K562 (cell line): ENCODE results near the gene ATF3. TPM values are rescaled to one million over a fixed set of nuclear protein-coding genes. Genes with fewer than 3 reads are reported as not detected.

ENCODE experiments used
- CEBPG ChIP-seq, 3 experiments: fragments of 200-800 bp in 1 of 3; sonication (Bioruptor generic) in 1 of 3; sonication (generic) in 1 of 3; formaldehyde crosslinking in 1 of 3; IDR thresholded peaks in 2 of 3; conservative IDR thresholded peaks in 1 of 3; 2 replicates each; pipeline versions ENCODE4 v1.6.1 to v1.8.0; 2016 to 2022; ENCODE audit warnings: missing compliant biosample characterization in 2 of 3, missing genetic modification characterization in 2 of 3, mild to moderate bottlenecking in 1 of 3, missing genetic modification reagents in 1 of 3
- FOS ChIP-seq: IDR thresholded peaks from 3 replicates; pipeline ENCODE4 v1.6.1; 2011; ENCODE audit not compliant: insufficient read length; ENCODE audit errors: extremely low read depth
- FOXA1 ChIP-seq: fragments of 450-650 bp; IDR thresholded peaks from 2 replicates; pipeline ENCODE4 v1.6.1; 2016; ENCODE audit warnings: mild to moderate bottlenecking, borderline replicate concordance
- GABPA ChIP-seq: fragments of 200-800 bp; sonication (Bioruptor generic); conservative IDR thresholded peaks from 2 replicates; pipeline ENCODE4 v1.6.1; 2016; ENCODE audit warnings: low read depth, missing genetic modification characterization, missing compliant biosample characterization
- HDAC2 ChIP-seq: fragments of 450-650 bp; IDR thresholded peaks from 2 replicates; pipeline ENCODE4 v1.6.1; 2016; ENCODE audit warnings: mild to moderate bottlenecking
- MAZ ChIP-seq, 2 experiments: fragments of 450-650 bp in 1 of 2; sonication (generic) in 1 of 2; formaldehyde crosslinking; IDR thresholded peaks in 1 of 2; conservative IDR thresholded peaks in 1 of 2; 2 replicates each; pipeline versions ENCODE4 v1.4.0 to v1.5.0; 2020; ENCODE audit warnings: mild to moderate bottlenecking in 1 of 2, missing genetic modification reagents in 1 of 2
- MXI1 ChIP-seq: IDR thresholded peaks from 2 replicates; pipeline ENCODE4 v1.6.1; 2011; ENCODE audit warnings: low read depth, mild to moderate bottlenecking, improper control_type of control experiment, low read length
- NR3C1 ChIP-seq: sonication (generic); formaldehyde crosslinking; IDR thresholded peaks from 2 replicates; pipeline ENCODE4 v1.8.1; 2022; ENCODE audit warnings: missing genetic modification reagents
- RBM22 ChIP-seq: fragments of 200-400 bp; formaldehyde crosslinking; IDR thresholded peaks from 2 replicates; pipeline ENCODE4 v1.6.1; 2018; ENCODE audit warnings: low read length, low read depth; ENCODE audit not compliant: poor library complexity, severe bottlenecking
- TBL1XR1 ChIP-seq, 2 experiments: IDR thresholded peaks; 2 replicates each; pipeline ENCODE4 v1.6.1; 2012; ENCODE audit warnings: improper control_type of control experiment in 2 of 2, low read length in 2 of 2, mild to moderate bottlenecking in 1 of 2
- ZBTB1 ChIP-seq: sonication (generic); formaldehyde crosslinking; IDR thresholded peaks from 2 replicates; pipeline ENCODE4 v1.8.1; 2023; ENCODE audit warnings: missing genetic modification reagents, low read depth, mild to moderate bottlenecking, borderline replicate concordance
- ZBTB7A ChIP-seq: IDR thresholded peaks from 2 replicates; pipeline ENCODE4 v1.6.1; 2011; ENCODE audit warnings: low read depth, mild to moderate bottlenecking, low read length, moderate library complexity, borderline replicate concordance; ENCODE audit not compliant: control insufficient read depth
- ZNF282 ChIP-seq: sonication (generic); formaldehyde crosslinking; IDR thresholded peaks from 2 replicates; pipeline ENCODE4 v1.8.1; 2023; ENCODE audit warnings: missing genetic modification reagents
- ZNF589 ChIP-seq: fragments of 200-800 bp; sonication (Bioruptor generic); IDR thresholded peaks from 2 replicates; pipeline ENCODE4 v1.6.1; 2016; ENCODE audit warnings: low read depth, missing genetic modification characterization, missing compliant biosample characterization
- polyA plus RNA-seq, 8 experiments: library from polyadenylated mRNA; depleted of rRNA in 4 of 8; stranded (reverse) in 5 of 8; unstranded in 3 of 8; fragments of >200 nt; fragmentation: Nextera tagmentation in 2 of 8; fragmentation: Illumina TruSeq in 1 of 8; extraction: Ambion mirVana in 2 of 8; extraction: Trizol in 1 of 8; gene quantifications; 2 replicates each; pipeline versions ENCODE4 v1.2.1 to v1.2.3, GENCODE V29; 2011 to 2014; ENCODE audit warnings: inconsistent platforms in 1 of 8, missing spikeins in 1 of 8
- total RNA-seq, 7 experiments: library from RNA; depleted of rRNA in 6 of 7; stranded (reverse); fragments of >200 nt in 6 of 7; fragmentation: Illumina TruSeq in 2 of 7; extraction: Trizol in 2 of 7; gene quantifications; 2 replicates each; pipeline versions ENCODE4 v1.2.1 to v1.2.3, GENCODE V29; 2011 to 2021; ENCODE audit warnings: low replicate concordance in 1 of 7
- TF ChIP-seq, protein P1 (sequence below): fragments of 250-450 bp; sonication (Bioruptor Pico); IDR thresholded peaks from 2 replicates; pipeline ENCODE4 v1.5.0; 2021; ENCODE audit warnings: mild to moderate bottlenecking, borderline replicate concordance
- TF ChIP-seq, protein P2 (sequence below), 2 experiments: IDR thresholded peaks in 1 of 2; conservative IDR thresholded peaks in 1 of 2; 2 replicates each; pipeline ENCODE4 v1.6.1; 2016; ENCODE audit warnings: low read depth in 2 of 2, mild to moderate bottlenecking in 1 of 2, missing compliant biosample characterization in 1 of 2, missing genetic modification characterization in 1 of 2, moderate library complexity in 1 of 2
- TF ChIP-seq, protein P3 (sequence below), 2 experiments: IDR thresholded peaks; 2 replicates each; pipeline ENCODE4 v1.6.1; 2012; ENCODE audit warnings: improper control_type of control experiment in 2 of 2, low read depth in 2 of 2, low read length in 2 of 2, borderline replicate concordance in 1 of 2

ATF3 gene
- total and polyA plus RNA-seq, 9 of the 15 experiments (the other 6 are each of a cell fraction or from before 2014, with no cell fraction given): 3.5 to 28.2 (median 19.8) TPM

DNA sequence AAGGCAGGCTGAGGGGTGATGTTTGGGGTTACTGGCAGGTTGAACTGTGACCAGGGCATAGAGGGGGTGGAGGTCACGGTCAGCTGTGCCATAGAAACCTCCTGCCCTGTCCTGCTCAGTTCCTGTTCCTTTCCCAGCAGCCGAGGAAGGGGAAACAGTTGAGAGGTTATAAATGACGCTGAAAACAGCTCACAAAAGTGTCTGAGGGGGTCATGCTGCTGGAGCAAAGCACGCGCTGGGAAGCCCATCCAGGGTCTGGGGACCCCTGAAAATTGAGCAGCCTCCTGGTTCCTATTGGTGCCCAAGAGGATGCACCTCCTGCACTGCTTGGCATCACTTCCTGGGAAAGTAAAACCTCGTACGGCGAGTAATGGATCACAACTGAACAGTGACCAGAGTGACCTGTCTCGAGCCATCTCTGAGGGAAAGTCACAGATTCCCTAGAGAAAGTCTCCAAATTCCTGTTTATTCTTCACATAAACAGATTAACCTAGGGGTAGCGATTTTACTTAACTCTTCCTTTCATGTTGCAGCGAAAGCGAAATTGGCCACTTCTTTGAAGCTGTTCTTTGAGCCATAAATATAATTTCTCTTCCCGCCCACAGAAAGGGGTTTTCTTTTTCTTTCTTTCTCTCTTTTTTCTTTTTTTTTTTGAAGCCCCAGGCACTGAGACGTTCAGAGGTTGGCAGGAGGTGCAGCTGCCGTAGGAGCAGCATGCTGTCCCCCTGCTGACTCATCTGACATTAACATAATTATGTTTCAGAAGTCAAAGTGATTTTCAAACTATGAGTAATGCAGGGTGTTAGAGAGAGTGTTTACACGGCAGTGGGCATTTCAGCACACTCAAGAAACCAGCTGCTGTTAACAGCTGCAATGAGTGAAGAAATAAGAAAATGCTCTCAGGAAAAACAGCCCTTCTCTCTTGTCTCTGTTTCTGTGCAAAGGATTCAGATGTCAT, 41.8 kb upstream of the ATF3 start (continued):
- TF ChIP-seq, protein P1, sequence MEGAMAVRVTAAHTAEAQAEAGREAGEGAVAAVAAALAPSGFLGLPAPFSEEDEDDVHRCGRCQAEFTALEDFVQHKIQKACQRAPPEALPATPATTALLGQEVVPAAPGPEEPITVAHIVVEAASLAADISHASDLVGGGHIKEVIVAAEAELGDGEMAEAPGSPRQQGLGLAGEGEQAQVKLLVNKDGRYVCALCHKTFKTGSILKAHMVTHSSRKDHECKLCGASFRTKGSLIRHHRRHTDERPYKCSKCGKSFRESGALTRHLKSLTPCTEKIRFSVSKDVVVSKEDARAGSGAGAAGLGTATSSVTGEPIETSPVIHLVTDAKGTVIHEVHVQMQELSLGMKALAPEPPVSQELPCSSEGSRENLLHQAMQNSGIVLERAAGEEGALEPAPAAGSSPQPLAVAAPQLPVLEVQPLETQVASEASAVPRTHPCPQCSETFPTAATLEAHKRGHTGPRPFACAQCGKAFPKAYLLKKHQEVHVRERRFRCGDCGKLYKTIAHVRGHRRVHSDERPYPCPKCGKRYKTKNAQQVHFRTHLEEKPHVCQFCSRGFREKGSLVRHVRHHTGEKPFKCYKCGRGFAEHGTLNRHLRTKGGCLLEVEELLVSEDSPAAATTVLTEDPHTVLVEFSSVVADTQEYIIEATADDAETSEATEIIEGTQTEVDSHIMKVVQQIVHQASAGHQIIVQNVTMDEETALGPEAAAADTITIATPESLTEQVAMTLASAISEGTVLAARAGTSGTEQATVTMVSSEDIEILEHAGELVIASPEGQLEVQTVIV (CRISPR knock-in tag): no peak
- TF ChIP-seq ZNF282 (no peak), NR3C1 (no peak), GABPA (tag) (0 out of 2 replicates have a peak, but pooled peaks have one; percentile 20), MXI1 (no peak), HDAC2 (peak; percentile 30; the same call in 1 of the 2 replicates), ZBTB7A (no peak), ZBTB1 (CRISPR knock-in tag) (no peak), ZNF589 (no peak), FOXA1 (no peak), CEBPG (CRISPR knock-in tag; IDR thresholded peaks at IDR 0.05) (no peak), CEBPG (tag; conservative IDR thresholded peaks at IDR 0.05 in 1 of 2, IDR thresholded peaks at IDR 0.05 in 1 of 2) (peak; percentile 32 to 48; a peak in 1 of 4 replicates), RBM22 (no peak), FOS (peak; percentile 37), MAZ (CRISPR knock-in tag; conservative IDR thresholded peaks at IDR 0.05 in 1 of 2, IDR thresholded peaks at IDR 0.05 in 1 of 2) (no peak), TBL1XR1 (IDR thresholded peaks at IDR 0.05; ENCODE audit: low read length in 2 of 2) (no peak)
- TF ChIP-seq, protein P2, sequence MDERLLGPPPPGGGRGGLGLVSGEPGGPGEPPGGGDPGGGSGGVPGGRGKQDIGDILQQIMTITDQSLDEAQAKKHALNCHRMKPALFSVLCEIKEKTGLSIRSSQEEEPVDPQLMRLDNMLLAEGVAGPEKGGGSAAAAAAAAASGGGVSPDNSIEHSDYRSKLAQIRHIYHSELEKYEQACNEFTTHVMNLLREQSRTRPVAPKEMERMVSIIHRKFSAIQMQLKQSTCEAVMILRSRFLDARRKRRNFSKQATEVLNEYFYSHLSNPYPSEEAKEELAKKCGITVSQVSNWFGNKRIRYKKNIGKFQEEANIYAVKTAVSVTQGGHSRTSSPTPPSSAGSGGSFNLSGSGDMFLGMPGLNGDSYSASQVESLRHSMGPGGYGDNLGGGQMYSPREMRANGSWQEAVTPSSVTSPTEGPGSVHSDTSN (CRISPR knock-in tag; IDR thresholded peaks at IDR 0.05; ENCODE audit: low read depth): no peak
- TF ChIP-seq, protein P2 (tag; conservative IDR thresholded peaks at IDR 0.05; ENCODE audit: low read depth): peak; percentile 62
- TF ChIP-seq, protein P3, sequence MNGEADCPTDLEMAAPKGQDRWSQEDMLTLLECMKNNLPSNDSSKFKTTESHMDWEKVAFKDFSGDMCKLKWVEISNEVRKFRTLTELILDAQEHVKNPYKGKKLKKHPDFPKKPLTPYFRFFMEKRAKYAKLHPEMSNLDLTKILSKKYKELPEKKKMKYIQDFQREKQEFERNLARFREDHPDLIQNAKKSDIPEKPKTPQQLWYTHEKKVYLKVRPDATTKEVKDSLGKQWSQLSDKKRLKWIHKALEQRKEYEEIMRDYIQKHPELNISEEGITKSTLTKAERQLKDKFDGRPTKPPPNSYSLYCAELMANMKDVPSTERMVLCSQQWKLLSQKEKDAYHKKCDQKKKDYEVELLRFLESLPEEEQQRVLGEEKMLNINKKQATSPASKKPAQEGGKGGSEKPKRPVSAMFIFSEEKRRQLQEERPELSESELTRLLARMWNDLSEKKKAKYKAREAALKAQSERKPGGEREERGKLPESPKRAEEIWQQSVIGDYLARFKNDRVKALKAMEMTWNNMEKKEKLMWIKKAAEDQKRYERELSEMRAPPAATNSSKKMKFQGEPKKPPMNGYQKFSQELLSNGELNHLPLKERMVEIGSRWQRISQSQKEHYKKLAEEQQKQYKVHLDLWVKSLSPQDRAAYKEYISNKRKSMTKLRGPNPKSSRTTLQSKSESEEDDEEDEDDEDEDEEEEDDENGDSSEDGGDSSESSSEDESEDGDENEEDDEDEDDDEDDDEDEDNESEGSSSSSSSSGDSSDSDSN (IDR thresholded peaks at IDR 0.05; ENCODE audit: borderline replicate concordance in 1 of 2, low read depth in 2 of 2, low read length in 2 of 2): no peak
